HepG2 (cell line): ENCODE measurements around the gene SULT2A1. TPM values are rescaled to one million over a fixed set of nuclear protein-coding genes. Genes with fewer than 3 reads are reported as not detected.

ENCODE experiments used
- EEA1 ChIP-seq: sonication (generic); formaldehyde crosslinking; IDR thresholded peaks from 2 replicates; pipeline ENCODE4 v1.5.1; 2020; ENCODE audit warnings: mild to moderate bottlenecking, missing genetic modification reagents, borderline replicate concordance
- HOXA5 ChIP-seq: sonication (generic); formaldehyde crosslinking; IDR thresholded peaks from 2 replicates; pipeline ENCODE4 v1.4.0; 2020; ENCODE audit warnings: missing genetic modification reagents
- ISX ChIP-seq: sonication (generic); formaldehyde crosslinking; conservative IDR thresholded peaks from 2 replicates; pipeline ENCODE4 v1.5.0; 2020; ENCODE audit warnings: missing genetic modification reagents
- KDM4B ChIP-seq: sonication (generic); formaldehyde crosslinking; IDR thresholded peaks from 2 replicates; pipeline ENCODE4 v1.4.0; 2020; ENCODE audit warnings: missing genetic modification reagents
- MEIS1 ChIP-seq: sonication (generic); formaldehyde crosslinking; IDR thresholded peaks from 2 replicates; pipeline ENCODE4 v1.9.0; 2021; ENCODE audit warnings: mild to moderate bottlenecking, missing genetic modification reagents, moderate library complexity, borderline replicate concordance
- NFYC ChIP-seq: IDR thresholded peaks from 2 replicates; pipeline ENCODE4 v1.6.1; 2016; ENCODE audit warnings: missing genetic modification reagents, missing compliant biosample characterization
- PCBP1 ChIP-seq: fragments of 200-400 bp; formaldehyde crosslinking; IDR thresholded peaks from 2 replicates; pipeline ENCODE4 v1.6.1; 2017; ENCODE audit warnings: mild to moderate bottlenecking, low read depth, low read length, borderline replicate concordance
- SMC3 ChIP-seq: IDR thresholded peaks from 2 replicates; pipeline ENCODE4 v1.6.1; 2011; ENCODE audit warnings: low read length, improper control_type of control experiment
- ZBTB1 ChIP-seq: sonication (generic); formaldehyde crosslinking; IDR thresholded peaks from 2 replicates; pipeline ENCODE4 v1.4.0; 2020; ENCODE audit warnings: missing genetic modification reagents, borderline replicate concordance
- ZFX ChIP-seq: sonication (generic); formaldehyde crosslinking; IDR thresholded peaks from 2 replicates; pipeline ENCODE4 v1.4.0; 2020; ENCODE audit warnings: mild to moderate bottlenecking, low read depth, missing genetic modification reagents, moderate library complexity
- ZKSCAN5 ChIP-seq: sonication (generic); formaldehyde crosslinking; IDR thresholded peaks from 2 replicates; pipeline ENCODE4 v1.5.1; 2020; ENCODE audit warnings: mild to moderate bottlenecking, missing genetic modification reagents
- ZNF124 ChIP-seq: sonication (generic); formaldehyde crosslinking; IDR thresholded peaks from 2 replicates; pipeline ENCODE4 v1.4.0; 2020; ENCODE audit warnings: missing genetic modification reagents
- ZNF3 ChIP-seq: IDR thresholded peaks from 2 replicates; pipeline ENCODE4 v1.7.0; 2017; ENCODE audit warnings: inconsistent platforms
- ZNF556 ChIP-seq: sonication (generic); formaldehyde crosslinking; IDR thresholded peaks from 2 replicates; pipeline ENCODE4 v1.4.0; 2020; ENCODE audit warnings: mild to moderate bottlenecking, missing genetic modification reagents, borderline replicate concordance
- ZNF619 ChIP-seq: sonication (generic); formaldehyde crosslinking; IDR thresholded peaks from 2 replicates; pipeline ENCODE4 v1.4.0; 2020; ENCODE audit warnings: mild to moderate bottlenecking, missing genetic modification reagents
- ZNF781 ChIP-seq: sonication (generic); formaldehyde crosslinking; IDR thresholded peaks from 2 replicates; pipeline ENCODE4 v1.5.1; 2020; ENCODE audit warnings: borderline replicate concordance, mild to moderate bottlenecking, missing genetic modification reagents; ENCODE audit errors: not compliant biosample characterization
- polyA plus RNA-seq, 8 experiments: library from polyadenylated mRNA; depleted of rRNA in 3 of 8; stranded (reverse) in 7 of 8; unstranded in 1 of 8; fragments of >200 nt; fragmentation: Illumina TruSeq in 4 of 8; extraction: Trizol in 4 of 8; gene quantifications; 2 replicates each; pipeline versions ENCODE4 v1.2.1 to v1.2.3, GENCODE V29; 2011 to 2016; ENCODE audit warnings: low read depth in 4 of 8, missing spikeins in 1 of 8, mixed read lengths in 1 of 8; ENCODE audit not compliant: insufficient read depth in 1 of 8
- total RNA-seq, 5 experiments: library from RNA; depleted of rRNA; stranded (reverse); fragments of >200 nt; fragmentation: Illumina TruSeq; extraction: Trizol; gene quantifications; 2 replicates each; pipeline ENCODE4 v1.2.3, GENCODE V29; 2016; ENCODE audit warnings: low read depth in 1 of 5
- TF ChIP-seq, protein P1 (sequence below): sonication (generic); formaldehyde crosslinking; IDR thresholded peaks from 2 replicates; pipeline ENCODE4 v1.5.1; 2020; ENCODE audit warnings: mild to moderate bottlenecking, missing genetic modification reagents, moderate library complexity
- TF ChIP-seq, protein P2 (sequence below): sonication (generic); formaldehyde crosslinking; IDR thresholded peaks from 2 replicates; pipeline ENCODE4 v1.5.0; 2020; ENCODE audit warnings: missing genetic modification reagents
- TF ChIP-seq, protein P3 (sequence below): IDR thresholded peaks from 2 replicates; pipeline ENCODE4 v1.6.1; 2016; ENCODE audit warnings: mild to moderate bottlenecking
- TF ChIP-seq, protein P4 (sequence below): IDR thresholded peaks from 2 replicates; pipeline ENCODE4 v1.6.1; 2016
- TF ChIP-seq, protein P5 (sequence below): sonication (generic); formaldehyde crosslinking; IDR thresholded peaks from 2 replicates; pipeline ENCODE4 v1.5.1; 2020; ENCODE audit warnings: missing genetic modification reagents, mild to moderate bottlenecking, borderline replicate concordance

SULT2A1 gene
- total and polyA plus RNA-seq, 2 of the 13 experiments (the other 11 are each of a cell fraction or from before 2014, with no cell fraction given), result 137 to 193 TPM

DNA sequence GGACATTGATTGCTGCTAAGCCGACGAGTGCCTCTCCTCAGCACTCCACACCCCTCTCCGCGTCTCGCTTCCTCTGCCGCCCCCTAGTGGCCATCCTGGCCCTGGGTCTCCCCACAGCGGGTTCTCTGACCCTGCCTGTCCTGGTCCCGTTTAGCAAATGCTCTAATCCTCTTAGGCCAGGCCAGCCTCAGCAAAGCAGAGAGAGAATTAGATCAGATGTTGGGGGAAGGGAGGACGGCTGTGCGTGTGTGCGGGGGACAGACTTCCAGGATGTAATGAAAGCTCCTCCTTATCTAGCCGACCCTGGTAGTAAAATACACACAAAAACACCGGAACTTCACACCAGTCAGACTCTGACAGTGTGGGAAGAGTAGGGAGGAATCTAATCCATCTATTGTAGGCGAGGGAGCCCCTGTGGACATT is 22.6 kb downstream of the SULT2A1 start (continued):
- TF ChIP-seq, protein P1, sequence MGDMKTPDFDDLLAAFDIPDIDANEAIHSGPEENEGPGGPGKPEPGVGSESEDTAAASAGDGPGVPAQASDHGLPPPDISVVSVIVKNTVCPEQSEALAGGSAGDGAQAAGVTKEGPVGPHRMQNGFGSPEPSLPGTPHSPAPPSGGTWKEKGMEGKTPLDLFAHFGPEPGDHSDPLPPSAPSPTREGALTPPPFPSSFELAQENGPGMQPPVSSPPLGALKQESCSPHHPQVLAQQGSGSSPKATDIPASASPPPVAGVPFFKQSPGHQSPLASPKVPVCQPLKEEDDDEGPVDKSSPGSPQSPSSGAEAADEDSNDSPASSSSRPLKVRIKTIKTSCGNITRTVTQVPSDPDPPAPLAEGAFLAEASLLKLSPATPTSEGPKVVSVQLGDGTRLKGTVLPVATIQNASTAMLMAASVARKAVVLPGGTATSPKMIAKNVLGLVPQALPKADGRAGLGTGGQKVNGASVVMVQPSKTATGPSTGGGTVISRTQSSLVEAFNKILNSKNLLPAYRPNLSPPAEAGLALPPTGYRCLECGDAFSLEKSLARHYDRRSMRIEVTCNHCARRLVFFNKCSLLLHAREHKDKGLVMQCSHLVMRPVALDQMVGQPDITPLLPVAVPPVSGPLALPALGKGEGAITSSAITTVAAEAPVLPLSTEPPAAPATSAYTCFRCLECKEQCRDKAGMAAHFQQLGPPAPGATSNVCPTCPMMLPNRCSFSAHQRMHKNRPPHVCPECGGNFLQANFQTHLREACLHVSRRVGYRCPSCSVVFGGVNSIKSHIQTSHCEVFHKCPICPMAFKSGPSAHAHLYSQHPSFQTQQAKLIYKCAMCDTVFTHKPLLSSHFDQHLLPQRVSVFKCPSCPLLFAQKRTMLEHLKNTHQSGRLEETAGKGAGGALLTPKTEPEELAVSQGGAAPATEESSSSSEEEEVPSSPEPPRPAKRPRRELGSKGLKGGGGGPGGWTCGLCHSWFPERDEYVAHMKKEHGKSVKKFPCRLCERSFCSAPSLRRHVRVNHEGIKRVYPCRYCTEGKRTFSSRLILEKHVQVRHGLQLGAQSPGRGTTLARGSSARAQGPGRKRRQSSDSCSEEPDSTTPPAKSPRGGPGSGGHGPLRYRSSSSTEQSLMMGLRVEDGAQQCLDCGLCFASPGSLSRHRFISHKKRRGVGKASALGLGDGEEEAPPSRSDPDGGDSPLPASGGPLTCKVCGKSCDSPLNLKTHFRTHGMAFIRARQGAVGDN (CRISPR knock-in tag), result peak; percentile 35
- TF ChIP-seq ZBTB1 (CRISPR knock-in tag) (no peak), SMC3 (peak; percentile 44; the same call in 1 of the 2 replicates), ZNF3 (CRISPR knock-in tag) (no peak), NFYC (no peak), PCBP1 (no peak), ZNF781 (CRISPR knock-in tag) (no peak), ZKSCAN5 (no peak), MEIS1 (CRISPR knock-in tag) (no peak), ZNF556 (0 out of 2 replicates have a peak, but pooled peaks have one; percentile 32), ZNF619 (CRISPR knock-in tag) (no peak), KDM4B (CRISPR knock-in tag) (no peak), HOXA5 (CRISPR knock-in tag) (no peak), ZNF124 (CRISPR knock-in tag) (no peak), ISX (no peak), ZFX (CRISPR knock-in tag) (0 out of 2 replicates have a peak, but pooled peaks have one; percentile 18), EEA1 (no peak)
- TF ChIP-seq, protein P2, sequence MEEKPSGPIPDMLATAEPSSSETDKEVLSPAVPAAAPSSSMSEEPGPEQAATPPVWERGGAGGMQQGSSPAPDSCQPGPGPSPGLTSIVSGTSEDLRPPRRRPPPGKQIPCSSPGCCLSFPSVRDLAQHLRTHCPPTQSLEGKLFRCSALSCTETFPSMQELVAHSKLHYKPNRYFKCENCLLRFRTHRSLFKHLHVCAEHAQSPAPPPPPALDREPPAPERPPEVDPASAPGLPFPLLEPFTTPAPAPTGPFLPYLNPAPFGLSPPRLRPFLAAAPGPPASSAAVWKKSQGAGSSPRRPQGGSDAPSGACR (CRISPR knock-in tag), result no peak
- TF ChIP-seq, protein P3, sequence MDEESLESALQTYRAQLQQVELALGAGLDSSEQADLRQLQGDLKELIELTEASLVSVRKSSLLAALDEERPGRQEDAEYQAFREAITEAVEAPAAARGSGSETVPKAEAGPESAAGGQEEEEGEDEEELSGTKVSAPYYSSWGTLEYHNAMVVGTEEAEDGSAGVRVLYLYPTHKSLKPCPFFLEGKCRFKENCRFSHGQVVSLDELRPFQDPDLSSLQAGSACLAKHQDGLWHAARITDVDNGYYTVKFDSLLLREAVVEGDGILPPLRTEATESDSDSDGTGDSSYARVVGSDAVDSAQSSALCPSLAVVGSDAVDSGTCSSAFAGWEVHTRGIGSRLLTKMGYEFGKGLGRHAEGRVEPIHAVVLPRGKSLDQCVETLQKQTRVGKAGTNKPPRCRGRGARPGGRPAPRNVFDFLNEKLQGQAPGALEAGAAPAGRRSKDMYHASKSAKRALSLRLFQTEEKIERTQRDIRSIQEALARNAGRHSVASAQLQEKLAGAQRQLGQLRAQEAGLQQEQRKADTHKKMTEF (CRISPR knock-in tag), result no peak; the same call in 1 of the 2 replicates
- TF ChIP-seq, protein P4, sequence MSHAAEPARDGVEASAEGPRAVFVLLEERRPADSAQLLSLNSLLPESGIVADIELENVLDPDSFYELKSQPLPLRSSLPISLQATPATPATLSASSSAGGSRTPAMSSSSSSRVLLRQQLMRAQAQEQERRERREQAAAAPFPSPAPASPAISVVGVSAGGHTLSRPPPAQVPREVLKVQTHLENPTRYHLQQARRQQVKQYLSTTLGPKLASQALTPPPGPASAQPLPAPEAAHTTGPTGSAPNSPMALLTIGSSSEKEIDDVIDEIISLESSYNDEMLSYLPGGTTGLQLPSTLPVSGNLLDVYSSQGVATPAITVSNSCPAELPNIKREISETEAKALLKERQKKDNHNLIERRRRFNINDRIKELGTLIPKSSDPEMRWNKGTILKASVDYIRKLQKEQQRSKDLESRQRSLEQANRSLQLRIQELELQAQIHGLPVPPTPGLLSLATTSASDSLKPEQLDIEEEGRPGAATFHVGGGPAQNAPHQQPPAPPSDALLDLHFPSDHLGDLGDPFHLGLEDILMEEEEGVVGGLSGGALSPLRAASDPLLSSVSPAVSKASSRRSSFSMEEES, result no peak
- TF ChIP-seq, protein P5, sequence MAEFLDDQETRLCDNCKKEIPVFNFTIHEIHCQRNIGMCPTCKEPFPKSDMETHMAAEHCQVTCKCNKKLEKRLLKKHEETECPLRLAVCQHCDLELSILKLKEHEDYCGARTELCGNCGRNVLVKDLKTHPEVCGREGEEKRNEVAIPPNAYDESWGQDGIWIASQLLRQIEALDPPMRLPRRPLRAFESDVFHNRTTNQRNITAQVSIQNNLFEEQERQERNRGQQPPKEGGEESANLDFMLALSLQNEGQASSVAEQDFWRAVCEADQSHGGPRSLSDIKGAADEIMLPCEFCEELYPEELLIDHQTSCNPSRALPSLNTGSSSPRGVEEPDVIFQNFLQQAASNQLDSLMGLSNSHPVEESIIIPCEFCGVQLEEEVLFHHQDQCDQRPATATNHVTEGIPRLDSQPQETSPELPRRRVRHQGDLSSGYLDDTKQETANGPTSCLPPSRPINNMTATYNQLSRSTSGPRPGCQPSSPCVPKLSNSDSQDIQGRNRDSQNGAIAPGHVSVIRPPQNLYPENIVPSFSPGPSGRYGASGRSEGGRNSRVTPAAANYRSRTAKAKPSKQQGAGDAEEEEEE (CRISPR knock-in tag), result no peak
